HG02938 (cell line): Measurements from ENCODE around the gene CNPY2.
"Not testable (repeated sequence)": the region's sequence is repeated elsewhere in the genome, so short reads cannot be mapped to it uniquely, and the experiment has no call there.

ENCODE experiments used
- ATAC-seq: cut with Tn5 transposase; IDR thresholded peaks from one replicate; pipeline ENCODE4 v1.9.1; 2021; ENCODE audit warnings: mild to moderate bottlenecking, moderate library complexity; ENCODE audit not compliant: unreplicated experiment

CNPY2 gene

DNA sequence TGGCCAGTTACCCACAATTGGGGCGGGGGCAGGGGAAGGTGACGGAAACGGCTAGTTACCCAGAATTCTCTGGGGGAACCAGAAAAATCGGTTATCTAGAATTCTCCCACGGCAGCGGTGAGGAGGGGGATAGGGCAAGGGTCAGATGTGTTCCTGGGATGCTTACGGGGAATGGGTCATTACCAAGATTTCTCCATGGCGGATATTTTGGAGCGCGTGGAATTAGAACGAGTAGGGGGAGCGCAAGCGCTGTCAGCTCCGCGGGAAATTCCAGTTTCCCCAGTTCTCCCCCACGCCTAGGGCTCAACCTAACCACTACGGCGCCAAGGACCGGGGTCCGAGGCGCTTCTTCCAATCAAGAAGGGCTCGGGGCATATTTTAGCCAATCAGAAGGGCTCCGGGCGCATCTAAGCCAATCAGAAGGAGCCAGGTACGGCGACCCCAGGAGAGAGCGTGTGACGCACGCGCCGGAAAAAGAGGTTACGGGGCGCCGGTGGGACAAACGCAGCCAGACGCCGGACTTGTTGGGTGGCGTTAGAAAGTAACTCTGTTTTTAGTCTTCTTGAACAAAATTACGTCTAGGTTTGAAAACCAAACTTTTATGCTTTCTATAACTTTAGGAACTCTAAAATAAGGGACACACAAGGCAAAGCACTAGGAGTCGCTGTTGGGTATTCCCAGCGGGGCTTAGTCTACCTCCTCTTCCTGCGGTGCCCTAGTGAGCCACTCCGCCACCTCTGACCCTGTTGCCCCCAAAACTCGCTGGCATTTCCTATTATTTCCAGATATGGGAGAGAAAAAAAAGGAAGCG, 18.1 kb upstream of the CNPY2 start, which contains the start of gene PAN2:
Gene PAN2, minus strand, starts transcription at position 322 of the 811 bp plus-strand sequence. CDS start 906 bp downstream, outside the sequence.
- ATAC-seq = peak; percentile 94

DNA sequence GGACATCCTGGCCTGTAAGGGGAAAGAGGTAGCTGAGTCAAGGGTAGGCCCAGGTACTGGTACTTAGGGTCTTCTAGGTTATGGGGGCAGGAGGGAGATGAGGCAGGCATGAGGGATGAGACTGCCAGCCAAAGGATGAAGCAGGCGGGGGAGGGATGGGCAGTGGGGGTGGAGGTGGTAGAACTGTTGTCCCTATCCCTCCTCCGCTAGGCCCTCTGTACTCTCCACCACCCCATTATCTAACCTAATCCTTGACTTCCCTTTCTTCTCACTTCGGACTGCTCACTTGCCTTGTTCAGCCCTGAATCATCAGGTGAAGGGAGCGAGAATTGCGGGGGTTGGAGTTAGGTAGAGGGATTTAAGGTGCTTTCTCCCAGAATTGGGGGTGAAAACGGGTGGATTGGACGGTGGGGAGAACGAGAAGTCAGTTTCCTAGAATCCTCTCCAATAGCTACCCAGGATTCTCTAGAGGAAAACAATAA, 17.4 kb upstream of the CNPY2 start:
- ATAC-seq = peak; percentile 6

- no peak for ATAC-seq
Observed at GRCh38 chr12:56332512-56333196, 16.9 kb upstream of the CNPY2 start.

DNA sequence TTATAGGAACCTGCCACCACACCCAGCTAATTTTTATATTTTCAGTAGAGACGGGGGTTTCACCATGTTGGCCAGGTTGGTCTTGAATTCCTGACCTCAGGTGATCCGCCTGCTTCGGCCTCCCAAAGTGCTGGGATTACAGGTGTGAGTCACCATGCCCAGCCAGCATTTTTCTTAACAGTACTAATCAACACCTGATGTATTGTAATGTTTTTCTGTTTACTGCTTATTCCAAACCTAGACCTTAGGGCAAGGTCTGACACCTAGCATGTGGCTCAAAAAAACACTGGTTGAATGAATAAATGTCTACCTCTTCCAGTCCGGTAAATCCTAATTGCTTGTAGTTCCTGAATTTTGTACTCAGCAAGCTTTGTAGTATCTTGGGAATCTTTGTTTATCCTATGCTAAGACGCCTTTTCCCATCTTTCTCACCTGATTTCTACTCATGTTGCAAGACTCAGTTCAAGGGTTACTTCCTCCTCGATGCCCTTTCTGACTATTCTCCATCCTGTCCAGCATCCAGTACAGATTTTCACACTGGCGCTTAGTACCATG, 15.2 kb upstream of the CNPY2 start:
- ATAC-seq = no peak

DNA sequence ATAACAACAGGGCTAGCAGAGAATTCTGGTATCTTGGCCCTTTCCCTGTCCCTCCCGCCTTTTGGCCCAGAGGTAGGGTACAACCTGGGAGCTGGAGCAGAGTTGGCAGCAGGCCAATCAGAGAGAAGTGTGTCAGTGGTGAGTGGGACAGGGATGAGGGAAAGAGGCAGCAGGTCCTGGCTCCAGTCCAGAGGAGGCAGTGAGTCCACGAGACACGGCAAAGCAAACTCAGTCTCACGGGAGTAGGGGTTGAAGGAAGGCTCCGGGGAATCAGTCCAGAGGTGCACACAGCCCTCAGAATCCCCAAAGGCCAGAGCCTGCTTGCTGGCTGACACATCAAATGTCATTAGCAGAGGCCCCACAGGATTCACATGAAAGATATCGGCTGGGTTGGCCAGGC, 10.7 kb upstream of the CNPY2 start:
- ATAC-seq = no peak

DNA sequence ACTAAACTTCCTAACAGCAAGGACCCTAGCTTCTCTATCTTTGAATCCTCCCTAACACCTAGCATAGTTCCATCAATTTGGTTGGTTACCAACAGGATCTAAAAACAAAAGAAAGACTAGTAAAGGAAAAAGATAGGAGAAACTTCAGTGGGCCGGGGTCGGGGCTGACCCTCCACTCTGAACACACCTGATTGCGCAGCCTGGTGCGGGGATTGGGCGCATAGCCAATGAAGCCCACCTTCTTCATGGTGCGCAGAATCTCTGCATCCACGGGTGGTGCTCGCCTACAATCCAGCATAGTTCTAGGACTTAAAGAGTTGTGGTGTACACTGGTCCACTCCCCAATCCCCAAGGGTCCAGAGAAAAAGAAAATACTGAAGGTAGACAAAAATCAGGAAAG, 10.3 kb upstream of the CNPY2 start:
- ATAC-seq = no peak

DNA sequence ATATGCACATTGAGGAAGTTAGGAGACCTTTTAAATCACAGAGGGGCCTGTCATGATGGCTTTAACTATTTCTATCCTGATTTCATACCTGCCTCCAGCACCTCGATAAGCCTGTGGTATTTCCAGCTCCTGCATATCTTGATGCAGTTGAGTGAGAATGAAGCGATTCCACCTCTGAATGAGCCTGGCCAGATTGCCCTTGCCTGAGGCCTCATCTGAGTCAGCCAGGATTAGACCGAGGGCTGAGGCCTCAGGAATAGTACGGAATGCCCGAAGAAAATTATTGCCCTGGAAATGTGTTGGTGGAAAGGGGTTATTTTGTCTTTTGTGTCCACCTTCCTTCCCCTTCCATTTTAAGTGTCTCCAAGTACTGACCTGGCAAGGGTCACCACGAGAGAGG, 8.4 kb upstream of the CNPY2 start:
- no peak for ATAC-seq

- not testable (repeated sequence) for ATAC-seq
Observed at GRCh38 chr12:56321610-56322009, 5.8 kb upstream of the CNPY2 start.

DNA sequence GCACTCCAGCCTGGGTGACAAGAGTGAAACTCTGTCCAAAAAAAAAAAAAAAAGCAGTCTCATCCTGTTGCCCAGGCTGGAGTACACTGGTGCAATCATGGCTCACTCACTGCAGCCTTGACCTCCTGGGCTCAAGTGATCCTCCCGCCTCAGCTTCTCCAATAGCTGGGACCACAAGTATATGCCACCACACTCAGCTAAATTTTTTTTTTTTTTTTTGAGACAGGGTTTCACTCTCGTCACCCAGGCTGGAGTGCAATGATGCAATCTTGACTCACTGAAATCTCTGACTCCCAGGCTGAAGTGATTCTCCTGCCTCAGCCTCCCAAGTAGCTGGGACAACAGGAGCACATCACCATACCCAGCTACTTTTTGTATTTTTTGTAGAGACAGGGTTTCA, 5.2 kb upstream of the CNPY2 start:
- ATAC-seq = no peak

- no peak for ATAC-seq
Observed at GRCh38 chr12:56317675-56318074, 1.9 kb upstream of the CNPY2 start.

- ATAC-seq = no peak
Observed at GRCh38 chr12:56315249-56315621, 553 bp downstream of the CNPY2 start.

DNA sequence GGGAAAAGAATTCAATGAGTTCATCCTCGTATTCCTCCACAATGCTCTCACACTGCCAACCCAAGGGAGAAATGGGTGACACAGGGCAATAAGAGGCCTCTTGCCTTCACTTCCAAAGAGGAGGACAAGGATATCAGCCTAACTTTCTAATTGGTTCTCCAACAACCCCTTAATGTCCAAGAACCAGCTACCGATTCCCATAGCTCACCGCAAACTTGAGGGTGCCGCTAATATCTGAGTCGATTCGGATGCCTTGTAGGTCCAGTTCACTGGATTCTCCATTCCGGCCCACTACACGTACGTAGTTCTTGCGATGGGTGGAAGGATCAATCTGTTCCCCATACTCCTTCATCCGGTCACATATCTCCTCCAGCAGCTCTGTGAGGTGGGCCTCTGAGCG, 4.8 kb downstream of the CNPY2 start:
- ATAC-seq = no peak

GRCh38 chr12:56308714-56309113, 7.1 kb downstream of the CNPY2 start:
- no peak for ATAC-seq

GRCh38 chr12:56307221-56307965, 8.4 kb downstream of the CNPY2 start:
- no peak for ATAC-seq

DNA sequence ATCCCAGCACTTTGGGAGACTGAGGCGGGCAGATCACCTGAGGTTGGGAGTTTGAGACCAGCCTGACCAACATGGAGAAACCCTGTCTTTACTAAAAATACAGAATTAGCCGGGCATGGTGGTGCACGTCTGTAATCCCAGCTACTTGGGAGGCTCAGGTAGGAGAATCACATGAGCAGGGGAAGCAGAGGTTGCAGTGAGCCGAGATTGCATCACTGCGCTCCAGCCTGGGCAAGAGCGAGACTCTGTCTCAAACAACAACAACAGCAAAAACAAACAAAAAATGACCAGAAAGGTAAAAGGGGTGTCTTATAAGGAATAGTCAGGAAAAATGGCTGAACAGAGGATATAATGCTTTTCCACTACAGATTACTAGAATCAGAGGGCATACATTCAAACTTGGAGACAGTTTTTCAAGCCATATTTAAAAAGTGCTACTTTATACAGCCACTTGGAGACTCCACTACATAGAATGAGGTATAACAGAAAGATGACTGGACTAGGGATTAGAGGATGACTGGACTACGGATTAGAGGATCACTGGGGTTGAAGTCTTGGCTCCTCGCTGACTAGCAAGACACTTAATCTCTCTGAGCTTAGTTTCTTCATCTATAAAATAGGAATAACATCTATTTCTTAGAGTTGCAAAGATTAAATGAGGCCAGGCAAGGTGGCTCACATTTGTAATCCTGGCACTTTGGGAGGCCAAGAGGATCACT, 10.8 kb downstream of the CNPY2 start:
- ATAC-seq = no peak

GRCh38 chr12:56304276-56304675, 11.5 kb downstream of the CNPY2 start:
- no peak for ATAC-seq

GRCh38 chr12:56300644-56301464, 14.9 kb downstream of the CNPY2 start:
- no peak for ATAC-seq

GRCh38 chr12:56299853-56300643, 15.7 kb downstream of the CNPY2 start, which contains the start of gene CS:
Gene CS (minus strand): TSS chr12:56300330. CDS start chr12:56300201, 129 bp downstream.
- ATAC-seq = peak; percentile 91
